ENCODE measurements around the gene MAG. TPM values are rescaled to one million over a fixed set of nuclear protein-coding genes. Genes with fewer than 3 reads are reported as not detected.
"Not testable (repeated sequence)": the region's sequence is repeated elsewhere in the genome, so short reads cannot be mapped to it uniquely, and the experiment has no call there.

Gene MAG
- total RNA-seq, 4 donors from 2014 or later = 1.7 to 19.2 (median 2.7) TPM; not detected in 1

GRCh38 chr19:35281303-35281702 is 10.7 kb upstream of the MAG start:
- 72 to 74% methylated on average over 4 of the region's 4 CpGs for WGBS, 2 donors
- TF ChIP-seq POLR2A (IDR thresholded peaks at IDR 0.05) = no peak
- TF ChIP-seq CTCF (IDR thresholded peaks at IDR 0.05) = no peak
- intact Hi-C loops (cut with DNase I) = no loop called here
- no peak for DNase-seq
- no peaks in the 10 kb centered on the region for H3K27me3 ChIP-seq
- H3K4me3 ChIP-seq (replicated peaks in 1 of 3) = no peak overlapping the region
- H3K4me1 ChIP-seq = peaks cover 11 to 17% of the 10 kb centered on the region in 2 donors
- H3K27ac ChIP-seq = peak overlapping the region in 1 of 3 donors; percentile 41
- no peaks in the 10 kb centered on the region for H3K9me3 ChIP-seq
- H3K36me3 ChIP-seq = peaks cover 24 to 30% of the 10 kb centered on the region in 2 donors

DNA sequence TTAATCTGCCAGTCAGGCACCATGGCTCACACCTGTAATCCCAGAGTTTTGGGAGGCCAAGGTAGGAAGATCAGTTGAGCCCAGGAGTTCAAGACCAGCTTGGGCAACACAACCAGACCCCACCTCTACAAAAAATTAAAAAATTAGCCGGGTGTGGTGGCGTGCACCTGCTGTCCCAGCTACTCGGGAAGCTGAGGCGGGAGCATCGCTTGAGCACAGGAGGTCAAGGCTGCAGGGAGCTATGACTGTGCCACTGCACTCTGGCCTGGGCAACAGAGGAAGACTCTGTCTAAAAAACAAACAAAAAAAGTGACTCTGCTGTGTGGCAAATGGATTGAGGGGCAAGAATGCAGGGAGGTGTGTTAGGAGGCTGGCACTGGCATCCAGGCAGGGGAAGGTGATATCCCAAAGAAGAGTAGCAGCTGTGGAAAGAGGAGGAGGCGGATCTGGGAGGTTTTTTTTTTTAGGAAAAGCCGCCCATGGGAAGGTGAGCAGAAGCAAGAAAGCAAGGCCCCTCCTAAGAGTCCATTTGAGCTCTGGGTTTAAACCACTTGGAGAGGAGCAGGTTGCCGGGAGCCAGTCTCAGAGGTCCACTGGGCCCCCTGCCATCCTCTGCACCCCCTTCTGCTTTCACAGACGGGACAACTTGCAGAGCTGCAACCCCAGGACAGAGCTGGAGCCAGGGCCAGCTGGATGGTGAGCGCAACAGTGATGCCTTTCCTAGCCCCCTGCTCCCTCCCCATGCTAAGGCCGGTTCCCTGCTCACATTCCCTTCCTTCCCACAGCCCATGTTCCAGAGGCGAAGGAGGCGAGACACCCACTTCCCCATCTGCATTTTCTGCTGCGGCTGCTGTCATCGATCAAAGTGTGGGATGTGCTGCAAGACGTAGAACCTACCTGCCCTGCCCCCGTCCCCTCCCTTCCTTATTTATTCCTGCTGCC is 7.5 kb upstream of the MAG start:
- Histone ChIP-seq H3K4me3 (replicated peaks in 1 of 3) (no peak overlapping the region), H3K4me1 (peaks cover 11 to 17% of the 10 kb centered on the region in 2 donors), H3K27me3 (no peaks in the 10 kb centered on the region), H3K9me3 (no peaks in the 10 kb centered on the region), H3K27ac (no peak overlapping the region), H3K36me3 (peaks cover under 1 to 3% of the 10 kb centered on the region in 2 donors)
- intact Hi-C loops (cut with DNase I) = no loop called here
- no peak for DNase-seq
- TF ChIP-seq CTCF (IDR thresholded peaks at IDR 0.05) (no peak), POLR2A (IDR thresholded peaks at IDR 0.05) (no peak)
- WGBS, 2 donors = 83 to 86% methylated on average over 15 to 17 of the region's 17 CpGs

DNA sequence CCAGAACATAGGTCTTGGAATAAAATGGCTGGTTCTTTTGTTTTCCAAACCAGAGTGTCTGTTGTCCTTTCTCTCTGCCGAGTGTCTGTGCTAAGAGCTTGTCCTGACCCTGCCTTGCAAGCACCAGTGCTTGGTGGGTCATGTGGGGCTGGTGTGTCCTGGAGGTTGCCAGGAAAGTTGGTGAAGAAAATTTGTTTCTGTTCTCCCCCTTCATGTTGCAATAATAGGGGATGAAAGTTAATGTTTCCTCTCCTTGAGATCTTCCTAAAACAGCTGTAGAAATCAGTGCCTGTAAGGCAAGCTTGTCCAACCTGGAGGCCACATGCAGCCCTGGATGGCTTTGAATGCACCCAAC is 6.9 kb upstream of the MAG start:
- DNase-seq = no peak
- Histone ChIP-seq H3K9me3 (no peaks in the 10 kb centered on the region), H3K27ac (no peak overlapping the region), H3K36me3 (no peaks in the 10 kb centered on the region), H3K27me3 (no peaks in the 10 kb centered on the region), H3K4me1 (peaks cover 9 to 13% of the 10 kb centered on the region in 2 donors), H3K4me3 (replicated peaks in 1 of 3) (no peak overlapping the region)
- no peak for TF ChIP-seq POLR2A (IDR thresholded peaks at IDR 0.05)
- no peak for TF ChIP-seq CTCF (IDR thresholded peaks at IDR 0.05)
- intact Hi-C loops (cut with DNase I) = no loop called here
- WGBS, 2 donors = 13 to 24% methylated on average over 1 of the region's 1 CpG

DNA sequence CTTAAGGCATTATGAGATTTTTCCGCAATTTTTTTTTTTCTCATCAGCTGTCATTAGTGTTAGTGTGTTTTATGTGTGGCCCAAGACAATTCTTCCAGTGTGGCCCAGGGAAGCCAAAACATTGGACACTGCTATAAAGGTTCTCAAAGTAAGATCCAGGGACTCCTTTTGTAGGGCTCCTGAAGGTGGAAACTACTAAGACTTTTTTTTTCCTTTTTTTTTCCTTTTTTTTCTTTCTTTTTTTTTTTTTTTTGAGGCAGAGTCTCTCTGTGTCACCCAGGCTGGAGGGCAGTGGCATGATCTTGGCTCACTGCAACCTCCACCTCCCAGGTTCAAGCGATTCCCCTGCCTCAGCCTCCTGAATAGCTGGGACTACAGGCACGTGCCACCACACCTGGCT is 6.5 kb upstream of the MAG start:
- intact Hi-C loops (cut with DNase I); H3K9me3 ChIP-seq; H3K4me1 ChIP-seq; DNase-seq; H3K36me3 ChIP-seq; H3K4me3 ChIP-seq (replicated peaks in 1 of 3); H3K27ac ChIP-seq; H3K27me3 ChIP-seq: not testable (repeated sequence)
- WGBS, 2 donors = 85 to 97% methylated on average over 3 of the region's 3 CpGs

DNA sequence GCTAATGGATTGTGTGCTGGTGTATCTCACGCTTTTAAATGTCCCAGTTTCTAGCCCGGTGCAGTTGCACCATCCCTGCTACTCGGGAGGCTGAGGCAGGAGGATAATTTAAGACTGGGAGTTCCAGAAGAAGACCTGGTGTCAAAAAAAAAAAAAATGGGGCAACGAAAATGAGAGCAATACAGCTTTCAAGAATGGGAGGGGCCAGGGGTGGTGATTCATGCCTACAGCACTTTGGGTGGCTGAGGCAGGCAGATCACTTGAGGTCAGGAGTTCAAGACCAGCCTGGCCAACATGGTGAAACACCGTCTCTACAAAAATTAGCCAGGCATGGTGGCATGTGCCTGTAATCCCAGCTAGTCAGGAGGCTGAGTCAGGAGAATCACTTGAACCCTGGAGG is 5.9 kb upstream of the MAG start:
- H3K4me3 ChIP-seq (replicated peaks in 1 of 3); H3K27ac ChIP-seq; DNase-seq; H3K27me3 ChIP-seq; intact Hi-C loops (cut with DNase I); H3K4me1 ChIP-seq; H3K36me3 ChIP-seq; H3K9me3 ChIP-seq: not testable (repeated sequence)
- WGBS, 2 donors = 83 to 86% methylated on average over 5 of the region's 5 CpGs

DNA sequence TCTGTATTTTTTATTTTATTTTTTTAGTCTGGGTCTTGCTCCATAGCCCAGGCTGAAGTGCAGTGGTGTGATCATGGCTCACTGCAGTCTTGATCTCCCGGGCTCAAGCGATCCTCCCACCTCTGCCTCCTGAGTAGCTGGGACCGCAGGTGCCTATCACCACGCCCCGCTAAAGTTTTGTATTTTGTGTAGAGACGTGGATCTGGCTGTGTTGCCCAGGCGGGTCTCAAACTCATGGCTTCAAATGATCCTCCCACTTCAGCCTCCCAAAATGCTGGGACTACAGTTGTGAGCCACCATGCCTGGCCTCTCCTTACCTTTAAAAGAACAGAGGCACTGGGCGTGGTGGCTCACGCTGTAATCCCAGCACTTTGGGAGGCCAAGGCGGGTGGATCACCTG is 4.2 kb upstream of the MAG start:
- H3K27me3 ChIP-seq = no peaks in the 10 kb centered on the region
- WGBS, 2 donors = 85 to 96% methylated on average over 10 of the region's 10 CpGs
- no peak for TF ChIP-seq CTCF (IDR thresholded peaks at IDR 0.05)
- TF ChIP-seq POLR2A (IDR thresholded peaks at IDR 0.05) = no peak

More for the DNA sequence above, 4.2 kb upstream of the MAG start:
- intact Hi-C loops (cut with DNase I) = no loop called here
- DNase-seq = no peak
- Histone ChIP-seq H3K4me3 (replicated peaks in 1 of 3) (no peak overlapping the region), H3K4me1 (no peaks in the 10 kb centered on the region), H3K27ac (no peak overlapping the region), H3K9me3 (no peaks in the 10 kb centered on the region), H3K36me3 (no peaks in the 10 kb centered on the region)

Measured in thyroid gland (tissue), 4 donors.